Activated CD4-positive, alpha-beta T cell treated with anti-CD3 and anti-CD28 coated beads for 24 hours (primary cell): ENCODE results near the gene PEG3.
"Not testable (repeated sequence)": the region's sequence is repeated elsewhere in the genome, so short reads cannot be mapped to it uniquely, and the experiment has no call there.

Source experiments
- DNase-seq, 2 donors: peaks; one replicate each; pipeline ENCODE4 v3.0.0-alpha.2; 2020; ENCODE audit warnings: low read depth in 2 of 2

PEG3 gene

GRCh38 chr19:56840451-56841192 lies at the start of gene PEG3, which contains the start of gene ZIM2:
Gene PEG3 (minus strand): TSS chr19:56840726. CDS start chr19:56824655, 16,071 bp downstream.
Gene ZIM2 (minus strand): TSS chr19:56840726. CDS start chr19:56824277, 16,449 bp downstream.
- DNase-seq: no peak

GRCh38 chr19:56885173-56885985 lies 44.9 kb upstream of the PEG3 start:
- no peak for DNase-seq

GRCh38 chr19:56884441-56884840 lies 43.9 kb upstream of the PEG3 start:
- no peak for DNase-seq

GRCh38 chr19:56880592-56881190 lies 40.2 kb upstream of the PEG3 start:
- DNase-seq: no peak

- no peak for DNase-seq
These were observed 36.7 kb upstream of the PEG3 start for GRCh38 chr19:56877069-56877715.

GRCh38 chr19:56875717-56876116 lies 35.2 kb upstream of the PEG3 start:
- no peak for DNase-seq

GRCh38 chr19:56874530-56874929 lies 34.0 kb upstream of the PEG3 start:
- DNase-seq: no peak

GRCh38 chr19:56873493-56873892 lies 33.0 kb upstream of the PEG3 start:
- DNase-seq: no peak

GRCh38 chr19:56869886-56870285 lies 29.4 kb upstream of the PEG3 start:
- DNase-seq: no peak

GRCh38 chr19:56868446-56868845 lies 27.9 kb upstream of the PEG3 start:
- no peak for DNase-seq

GRCh38 chr19:56866538-56866937 lies 26.0 kb upstream of the PEG3 start:
- no peak for DNase-seq

GRCh38 chr19:56864443-56865125 lies 24.1 kb upstream of the PEG3 start:
- no peak for DNase-seq

GRCh38 chr19:56862741-56863140 lies 22.2 kb upstream of the PEG3 start:
- DNase-seq: no peak

- DNase-seq: not testable (repeated sequence)
These were observed 19.9 kb upstream of the PEG3 start for GRCh38 chr19:56860409-56860808.

GRCh38 chr19:56858026-56858425 lies 17.5 kb upstream of the PEG3 start:
- DNase-seq: no peak

GRCh38 chr19:56856822-56857221 lies 16.3 kb upstream of the PEG3 start:
- DNase-seq: no peak

- DNase-seq: not testable (repeated sequence)
These were observed 11.8 kb upstream of the PEG3 start for GRCh38 chr19:56852361-56852760.

GRCh38 chr19:56848166-56848565 lies 7.6 kb upstream of the PEG3 start:
- DNase-seq: no peak

- DNase-seq: no peak
These were observed 1.9 kb upstream of the PEG3 start for GRCh38 chr19:56842412-56842811.

GRCh38 chr19:56841193-56841543 lies 642 bp upstream of the PEG3 start:
- no peak for DNase-seq

- DNase-seq: no peak
These were observed 675 bp downstream of the PEG3 start for GRCh38 chr19:56839652-56840450.
